Stimulated activated naive CD8-positive, alpha-beta T cell treated with anti-CD3 and anti-CD28 coated beads, Interleukin-15, Interleukin-2, amounts not matched to agents 100 ng/mL and 50 ng/mL, for 24 hours (primary cell): ENCODE data around the gene FABP2.
"Not testable (repeated sequence)": the region's sequence is repeated elsewhere in the genome, so short reads cannot be mapped to it uniquely, and the experiment has no call there.

Experiments used
- H3K27ac Mint-ChIP-seq: one replicate; pipeline ENCODE4 v1.8.0; 2021; ENCODE audit warnings: mild to moderate bottlenecking, mixed read lengths
- H3K27me3 Mint-ChIP-seq: one replicate; pipeline ENCODE4 v1.8.0; 2021; ENCODE audit warnings: mixed read lengths
- H3K36me3 Mint-ChIP-seq: one replicate; pipeline ENCODE4 v1.8.0; 2021; ENCODE audit warnings: low read depth, mixed read lengths
- H3K4me1 Mint-ChIP-seq: one replicate; pipeline ENCODE4 v1.8.0; 2021; ENCODE audit warnings: low read depth, mixed read lengths
- H3K4me3 Mint-ChIP-seq: one replicate; pipeline ENCODE4 v1.8.0; 2021; ENCODE audit warnings: mild to moderate bottlenecking, mixed read lengths
- H3K9me3 Mint-ChIP-seq: one replicate; pipeline ENCODE4 v1.8.0; 2021; ENCODE audit warnings: mixed read lengths

The FABP2 gene

GRCh38 chr4:119299260-119299671, 22.7 kb downstream of the FABP2 start:
- Mint-ChIP-seq H3K4me3 (peak overlapping the region; percentile 99), H3K36me3 (peaks cover 49% of the 10 kb centered on the region), H3K9me3 (peaks cover 4% of the 10 kb centered on the region), H3K4me1 (peaks cover 45% of the 10 kb centered on the region), H3K27ac (peak overlapping the region; percentile 98), H3K27me3 (no peaks in the 10 kb centered on the region)

GRCh38 chr4:119297795-119298194, 24.1 kb downstream of the FABP2 start:
- peak overlapping the region; percentile 98 for H3K27ac Mint-ChIP-seq
- no peaks in the 10 kb centered on the region for H3K27me3 Mint-ChIP-seq
- H3K9me3 Mint-ChIP-seq = peaks cover 4% of the 10 kb centered on the region
- H3K4me3 Mint-ChIP-seq = peak overlapping the region; percentile 99
- H3K36me3 Mint-ChIP-seq = peaks cover 49% of the 10 kb centered on the region
- peaks cover 45% of the 10 kb centered on the region for H3K4me1 Mint-ChIP-seq

- H3K27ac Mint-ChIP-seq = no peak overlapping the region
- H3K9me3 Mint-ChIP-seq = peaks cover 4% of the 10 kb centered on the region
- peaks cover 49% of the 10 kb centered on the region for H3K36me3 Mint-ChIP-seq
- peaks cover 36% of the 10 kb centered on the region for H3K4me1 Mint-ChIP-seq
- H3K27me3 Mint-ChIP-seq = no peaks in the 10 kb centered on the region
- H3K4me3 Mint-ChIP-seq = no peak overlapping the region
These were observed 25.6 kb downstream of the FABP2 start for GRCh38 chr4:119296356-119296755.

- Mint-ChIP-seq H3K4me3 (no peak overlapping the region), H3K27ac (no peak overlapping the region), H3K27me3 (no peaks in the 10 kb centered on the region), H3K4me1 (no peaks in the 10 kb centered on the region), H3K9me3 (no peaks in the 10 kb centered on the region), H3K36me3 (peaks cover under 1% of the 10 kb centered on the region)
These were observed 31.3 kb downstream of the FABP2 start for GRCh38 chr4:119290598-119290997.

GRCh38 chr4:119289313-119289712, 32.6 kb downstream of the FABP2 start:
- Mint-ChIP-seq H3K4me3 (no peak overlapping the region), H3K9me3 (no peaks in the 10 kb centered on the region), H3K36me3 (no peaks in the 10 kb centered on the region), H3K27me3 (no peaks in the 10 kb centered on the region), H3K27ac (no peak overlapping the region), H3K4me1 (peaks cover 6% of the 10 kb centered on the region)

- Mint-ChIP-seq H3K27ac (no peak overlapping the region), H3K4me1 (peaks cover 11% of the 10 kb centered on the region), H3K9me3 (no peaks in the 10 kb centered on the region), H3K36me3 (no peaks in the 10 kb centered on the region), H3K4me3 (no peak overlapping the region), H3K27me3 (no peaks in the 10 kb centered on the region)
These were observed 35.4 kb downstream of the FABP2 start for GRCh38 chr4:119286377-119287002.

GRCh38 chr4:119284876-119285780, 36.8 kb downstream of the FABP2 start:
- H3K4me1 Mint-ChIP-seq = peaks cover 16% of the 10 kb centered on the region
- H3K36me3 Mint-ChIP-seq = peaks cover 5% of the 10 kb centered on the region
- no peaks in the 10 kb centered on the region for H3K27me3 Mint-ChIP-seq
- peak overlapping the region; percentile 20 for H3K27ac Mint-ChIP-seq
- H3K4me3 Mint-ChIP-seq = peak overlapping the region; percentile 69
- no peaks in the 10 kb centered on the region for H3K9me3 Mint-ChIP-seq

- no peak overlapping the region for H3K27ac Mint-ChIP-seq
- H3K4me1 Mint-ChIP-seq = peaks cover 16% of the 10 kb centered on the region
- H3K4me3 Mint-ChIP-seq = no peak overlapping the region
- H3K9me3 Mint-ChIP-seq = no peaks in the 10 kb centered on the region
- no peaks in the 10 kb centered on the region for H3K27me3 Mint-ChIP-seq
- peaks cover 10% of the 10 kb centered on the region for H3K36me3 Mint-ChIP-seq
These were observed 40.5 kb downstream of the FABP2 start for GRCh38 chr4:119281393-119281792.

- H3K36me3 Mint-ChIP-seq, H3K27ac Mint-ChIP-seq, H3K4me3 Mint-ChIP-seq, H3K27me3 Mint-ChIP-seq, H3K9me3 Mint-ChIP-seq: not testable (repeated sequence)
- H3K4me1 Mint-ChIP-seq = peaks cover 14% of the 10 kb centered on the region
These were observed 42.0 kb downstream of the FABP2 start for GRCh38 chr4:119279945-119280344.

GRCh38 chr4:119279541-119279940, 42.4 kb downstream of the FABP2 start:
- not testable (repeated sequence) for H3K36me3 Mint-ChIP-seq, H3K9me3 Mint-ChIP-seq, H3K4me3 Mint-ChIP-seq, H3K27me3 Mint-ChIP-seq, H3K27ac Mint-ChIP-seq
- H3K4me1 Mint-ChIP-seq = peaks cover 10% of the 10 kb centered on the region

GRCh38 chr4:119271361-119272085, 50.4 kb downstream of the FABP2 start:
- H3K9me3 Mint-ChIP-seq = no peaks in the 10 kb centered on the region

GRCh38 chr4:119268466-119268865, 53.5 kb downstream of the FABP2 start:
- Mint-ChIP-seq H3K4me3 (no peak overlapping the region), H3K27me3 (no peaks in the 10 kb centered on the region), H3K9me3 (no peaks in the 10 kb centered on the region), H3K36me3 (peaks cover 62% of the 10 kb centered on the region), H3K4me1 (peaks cover 29% of the 10 kb centered on the region), H3K27ac (no peak overlapping the region)

More at GRCh38 chr4:119271361-119272085, 50.4 kb downstream of the FABP2 start:
- Mint-ChIP-seq H3K36me3 (peaks cover 48% of the 10 kb centered on the region), H3K27ac (no peak overlapping the region), H3K27me3 (no peaks in the 10 kb centered on the region), H3K4me3 (no peak overlapping the region), H3K4me1 (peaks cover 3% of the 10 kb centered on the region)
